ENCODE data around the gene HMGN3.

HMGN3 gene

GRCh38 chr6:79202556-79202955, 31.9 kb downstream of the HMGN3 start:
- TF ChIP-seq CTCF (conservative IDR thresholded peaks at IDR 0.05; ENCODE audit: low read depth, low read length) = no peak
- no peak for DNase-seq (ENCODE audit: low read depth)
- no peak overlapping the region for H3K4me3 ChIP-seq (ENCODE audit: low read length)

GRCh38 chr6:79201983-79202382, 32.5 kb downstream of the HMGN3 start:
- DNase-seq (ENCODE audit: low read depth) = no peak
- no peak overlapping the region for H3K4me3 ChIP-seq (ENCODE audit: low read length)
- no peak for TF ChIP-seq CTCF (conservative IDR thresholded peaks at IDR 0.05; ENCODE audit: low read depth, low read length)

GRCh38 chr6:79201143-79201542, 33.3 kb downstream of the HMGN3 start:
- H3K4me3 ChIP-seq (ENCODE audit: low read length) = no peak overlapping the region
- no peak for TF ChIP-seq CTCF (conservative IDR thresholded peaks at IDR 0.05; ENCODE audit: low read depth, low read length)
- no peak for DNase-seq (ENCODE audit: low read depth)

- DNase-seq (ENCODE audit: low read depth) = no peak
- H3K4me3 ChIP-seq (ENCODE audit: low read length) = no peak overlapping the region
- no peak for TF ChIP-seq CTCF (conservative IDR thresholded peaks at IDR 0.05; ENCODE audit: low read depth, low read length)
Measured at GRCh38 chr6:79196912-79197311, 37.6 kb downstream of the HMGN3 start.

GRCh38 chr6:79193971-79194370, 40.5 kb downstream of the HMGN3 start:
- no peak for DNase-seq (ENCODE audit: low read depth)
- H3K4me3 ChIP-seq (ENCODE audit: low read length) = no peak overlapping the region
- no peak for TF ChIP-seq CTCF (conservative IDR thresholded peaks at IDR 0.05; ENCODE audit: low read depth, low read length)

- no peak for TF ChIP-seq CTCF (conservative IDR thresholded peaks at IDR 0.05; ENCODE audit: low read depth, low read length)
- no peak overlapping the region for H3K4me3 ChIP-seq (ENCODE audit: low read length)
- no peak for DNase-seq (ENCODE audit: low read depth)
Measured at GRCh38 chr6:79189760-79190350, 44.6 kb downstream of the HMGN3 start.

GRCh38 chr6:79188885-79189480, 45.5 kb downstream of the HMGN3 start:
- TF ChIP-seq CTCF (conservative IDR thresholded peaks at IDR 0.05; ENCODE audit: low read depth, low read length) = no peak
- no peak overlapping the region for H3K4me3 ChIP-seq (ENCODE audit: low read length)
- peak; percentile 26 for DNase-seq (ENCODE audit: low read depth)
